ENCODE results near the gene MACROD2.

- TF ChIP-seq CTCF (IDR thresholded peaks at IDR 0.05; ENCODE audit: insufficient read depth, low read length, poor library complexity, severe bottlenecking) (no peak), EZH2phosphoT487 (conservative IDR thresholded peaks at IDR 0.05; ENCODE audit: low read length) (no peak)
These were observed 1618.2 kb downstream of the MACROD2 start for GRCh38 chr20:15613530-15613929.
